Hepatocyte (in vitro differentiated cells): ENCODE data around the gene WDR88. TPM values are rescaled to one million over a fixed set of nuclear protein-coding genes. Genes with fewer than 3 reads are reported as not detected.

Source experiments
- DNase-seq: peaks from one replicate; pipeline ENCODE4 v3.0.0-alpha.2; 2016; ENCODE audit warnings: low spot score
- H2AFZ ChIP-seq: fragments of 200-600 bp; sonication (generic); 2 replicates; pipeline ENCODE4 v1.6.0; 2016; ENCODE audit warnings: antibody characterized with exemption, mild to moderate bottlenecking
- H3K27ac ChIP-seq: fragments of 200-600 bp; sonication (generic); 2 replicates; pipeline ENCODE4 v1.5.1; 2016; ENCODE audit warnings: mild to moderate bottlenecking
- H3K27me3 ChIP-seq: fragments of 200-600 bp; sonication (generic); 2 replicates; pipeline ENCODE4 v1.6.1; 2016
- H3K36me3 ChIP-seq: fragments of 200-600 bp; sonication (generic); replicated peaks from 2 replicates; pipeline ENCODE4 v1.5.1; 2016; ENCODE audit warnings: low read depth; ENCODE audit not compliant: insufficient read depth
- H3K4me1 ChIP-seq: fragments of 200-600 bp; sonication (generic); 2 replicates; pipeline ENCODE4 v1.5.1; 2016; ENCODE audit warnings: mild to moderate bottlenecking, moderate library complexity; ENCODE audit not compliant: insufficient read depth
- H3K4me2 ChIP-seq: fragments of 200-600 bp; sonication (generic); 2 replicates; pipeline ENCODE4 v1.6.0; 2016
- H3K4me3 ChIP-seq: fragments of 200-600 bp; sonication (generic); 2 replicates; pipeline ENCODE4 v1.5.1; 2016; ENCODE audit warnings: mild to moderate bottlenecking
- H3K79me2 ChIP-seq: fragments of 200-600 bp; sonication (generic); 2 replicates; pipeline ENCODE4 v1.6.0; 2017; ENCODE audit warnings: mild to moderate bottlenecking
- H3K9me2 ChIP-seq: fragments of 200-600 bp; sonication (generic); replicated peaks from 2 replicates; pipeline ENCODE4 v1.6.0; 2017; ENCODE audit warnings: mild to moderate bottlenecking; ENCODE audit not compliant: insufficient read depth
- H3K9me3 ChIP-seq: fragments of 200-600 bp; sonication (generic); 2 replicates; pipeline ENCODE4 v1.5.1; 2016; ENCODE audit warnings: low read depth, mild to moderate bottlenecking
- H4K20me1 ChIP-seq: fragments of 200-600 bp; sonication (generic); 2 replicates; pipeline ENCODE4 v1.6.0; 2016; ENCODE audit warnings: mild to moderate bottlenecking; ENCODE audit not compliant: insufficient read depth, poor library complexity, severe bottlenecking
- EZH2 ChIP-seq: fragments of 200-600 bp; sonication (generic); IDR thresholded peaks from 2 replicates; pipeline ENCODE4 v1.6.1; 2016; ENCODE audit warnings: antibody characterized with exemption, mild to moderate bottlenecking, borderline replicate concordance
- EZH2phosphoT487 ChIP-seq: fragments of 200-600 bp; sonication (generic); IDR thresholded peaks from one replicate; pipeline ENCODE4 v1.6.1; 2018; ENCODE audit warnings: antibody characterized with exemption, mild to moderate bottlenecking, low read depth, moderate library complexity; ENCODE audit not compliant: unreplicated experiment, severe bottlenecking
- WGBS: methylation state at CpG from one replicate; pipeline ENCODE4 v1.1.6; 2016; ENCODE audit warnings: low lambda C conversion rate; ENCODE audit errors: missing lambda C conversion rate; 5-methylcytosine and 5-hydroxymethylcytosine counted together
- polyA plus RNA-seq: library from polyadenylated mRNA; unstranded; fragments of >200 nt; fragmentation: Nextera tagmentation; extraction: Ambion mirVana; gene quantifications from 2 replicates; pipeline ENCODE4 v1.2.1, GENCODE V29; 2016
- total RNA-seq: library from RNA; depleted of rRNA; stranded (reverse); fragments of >200 nt; gene quantifications from 2 replicates; pipeline ENCODE4 v1.2.3, GENCODE V29; 2014
- TF ChIP-seq, protein P1 (sequence below): fragments of 200-600 bp; sonication (generic); IDR thresholded peaks from 2 replicates; pipeline ENCODE4 v1.5.1; 2016; ENCODE audit warnings: antibody characterized with exemption, mild to moderate bottlenecking; ENCODE audit not compliant: poor library complexity

Gene WDR88
- total and polyA plus RNA-seq, 2 experiments from 2014 or later: 0.11 TPM; not detected in 1

DNA sequence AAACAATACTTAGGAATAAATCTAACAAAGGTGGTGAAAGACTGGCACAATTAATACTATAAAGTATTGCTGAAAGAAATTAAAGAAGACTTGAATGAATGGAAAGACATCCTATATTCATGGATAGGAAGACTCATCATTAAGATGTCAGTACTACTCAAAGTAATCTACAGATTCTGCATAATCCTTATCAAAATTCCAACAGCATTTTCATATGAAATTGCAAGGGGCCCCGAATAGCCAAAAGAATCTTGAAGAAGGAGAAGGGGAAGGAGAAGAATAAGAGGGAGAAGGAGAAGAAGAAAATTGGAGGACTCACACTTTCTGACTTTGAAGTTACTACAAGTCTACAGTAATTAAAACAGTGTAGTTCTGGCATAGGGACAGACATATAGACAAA is 36.6 kb downstream of the WDR88 start:
- Histone ChIP-seq H3K27me3 (no peaks in the 10 kb centered on the region), H3K9me3 (no peaks in the 10 kb centered on the region), H3K4me1 (no peaks in the 10 kb centered on the region), H4K20me1 (no peaks in the 10 kb centered on the region), H2AFZ (no peak overlapping the region), H3K27ac (no peak overlapping the region), H3K36me3 (no peaks in the 10 kb centered on the region), H3K9me2 (no peaks in the 10 kb centered on the region), H3K79me2 (no peaks in the 10 kb centered on the region), H3K4me3 (no peak overlapping the region), H3K4me2 (no peak overlapping the region)
- DNase-seq: no peak
- TF ChIP-seq, protein P1, sequence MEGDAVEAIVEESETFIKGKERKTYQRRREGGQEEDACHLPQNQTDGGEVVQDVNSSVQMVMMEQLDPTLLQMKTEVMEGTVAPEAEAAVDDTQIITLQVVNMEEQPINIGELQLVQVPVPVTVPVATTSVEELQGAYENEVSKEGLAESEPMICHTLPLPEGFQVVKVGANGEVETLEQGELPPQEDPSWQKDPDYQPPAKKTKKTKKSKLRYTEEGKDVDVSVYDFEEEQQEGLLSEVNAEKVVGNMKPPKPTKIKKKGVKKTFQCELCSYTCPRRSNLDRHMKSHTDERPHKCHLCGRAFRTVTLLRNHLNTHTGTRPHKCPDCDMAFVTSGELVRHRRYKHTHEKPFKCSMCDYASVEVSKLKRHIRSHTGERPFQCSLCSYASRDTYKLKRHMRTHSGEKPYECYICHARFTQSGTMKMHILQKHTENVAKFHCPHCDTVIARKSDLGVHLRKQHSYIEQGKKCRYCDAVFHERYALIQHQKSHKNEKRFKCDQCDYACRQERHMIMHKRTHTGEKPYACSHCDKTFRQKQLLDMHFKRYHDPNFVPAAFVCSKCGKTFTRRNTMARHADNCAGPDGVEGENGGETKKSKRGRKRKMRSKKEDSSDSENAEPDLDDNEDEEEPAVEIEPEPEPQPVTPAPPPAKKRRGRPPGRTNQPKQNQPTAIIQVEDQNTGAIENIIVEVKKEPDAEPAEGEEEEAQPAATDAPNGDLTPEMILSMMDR: no peak
- TF ChIP-seq EZH2 (no peak), EZH2phosphoT487 (no peak)
- 87% methylated on average over 1 of the region's 1 CpG for WGBS

DNA sequence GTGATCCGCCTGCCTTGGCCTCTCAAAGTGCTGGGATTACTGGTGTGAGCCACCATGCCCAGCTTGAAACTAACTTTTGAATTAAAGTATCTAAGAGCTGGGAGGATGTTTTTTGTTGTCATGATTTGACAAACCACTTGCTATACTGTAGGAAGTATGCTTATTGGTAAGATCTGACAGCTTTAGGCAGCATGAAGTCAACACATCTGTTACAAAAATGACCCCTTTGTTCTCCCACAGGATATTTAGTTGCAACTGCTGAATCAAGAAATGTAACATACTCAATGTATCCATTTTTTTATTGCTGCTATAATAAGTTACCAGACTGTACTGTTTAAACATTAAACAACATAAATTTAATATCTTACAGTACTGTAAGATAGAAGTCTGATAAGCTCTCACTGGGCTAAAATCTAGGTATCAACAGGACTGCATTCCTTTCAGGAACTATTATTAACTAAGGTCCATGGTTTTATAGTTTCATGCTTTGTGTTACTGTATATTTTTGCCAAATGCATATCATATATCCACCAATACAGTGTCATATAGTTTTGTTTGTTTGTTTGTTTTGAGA is 39.4 kb downstream of the WDR88 start:
- no peaks in the 10 kb centered on the region for H3K9me3 ChIP-seq
- no peak overlapping the region for H2AFZ ChIP-seq
- H3K27me3 ChIP-seq: no peaks in the 10 kb centered on the region
- H3K9me2 ChIP-seq: no peaks in the 10 kb centered on the region
- DNase-seq: no peak
- H3K79me2 ChIP-seq: peaks cover 14% of the 10 kb centered on the region
- TF ChIP-seq, protein P1: no peak
- TF ChIP-seq EZH2: no peak
- no peak for TF ChIP-seq EZH2phosphoT487
- no peaks in the 10 kb centered on the region for H4K20me1 ChIP-seq
- H3K27ac ChIP-seq: no peak overlapping the region
- 88% methylated on average over 1 of the region's 1 CpG for WGBS
- H3K4me2 ChIP-seq: no peak overlapping the region
- no peak overlapping the region for H3K4me3 ChIP-seq
- no peaks in the 10 kb centered on the region for H3K36me3 ChIP-seq
- peaks cover 8% of the 10 kb centered on the region for H3K4me1 ChIP-seq

DNA sequence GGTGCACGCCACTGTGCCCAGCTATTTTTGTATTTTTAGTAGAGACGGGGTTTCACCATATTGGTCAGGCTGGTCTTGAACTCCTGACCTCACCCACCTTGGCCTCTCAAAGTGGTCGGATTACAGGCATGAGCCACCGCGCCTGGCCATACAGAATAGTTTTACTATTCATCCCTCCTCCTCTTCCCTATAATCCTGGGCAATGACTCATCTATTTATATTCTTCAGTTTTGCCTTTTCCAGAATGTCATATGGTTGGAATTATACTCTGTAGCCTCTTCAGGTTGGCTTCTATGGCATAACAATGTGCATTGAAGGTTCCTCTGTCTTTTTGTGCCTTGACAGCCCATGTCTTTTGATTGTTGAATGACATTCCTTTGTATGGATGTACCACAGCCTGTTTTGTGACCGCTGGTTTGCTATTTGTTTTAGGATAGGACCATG is 40.0 kb downstream of the WDR88 start:
- H3K9me2 ChIP-seq: no peaks in the 10 kb centered on the region
- H3K4me2 ChIP-seq: no peak overlapping the region
- no peaks in the 10 kb centered on the region for H3K9me3 ChIP-seq
- DNase-seq: no peak
- no peak for TF ChIP-seq EZH2phosphoT487
- TF ChIP-seq EZH2: no peak
- TF ChIP-seq, protein P1: no peak
- no peak overlapping the region for H2AFZ ChIP-seq
- no peaks in the 10 kb centered on the region for H3K27me3 ChIP-seq
- H3K36me3 ChIP-seq: no peaks in the 10 kb centered on the region
- H3K4me1 ChIP-seq: peaks cover 8% of the 10 kb centered on the region
- no peaks in the 10 kb centered on the region for H4K20me1 ChIP-seq
- no peak overlapping the region for H3K27ac ChIP-seq
- H3K79me2 ChIP-seq: peaks cover 14% of the 10 kb centered on the region
- no peak overlapping the region for H3K4me3 ChIP-seq
- 87% methylated on average over 6 of the region's 6 CpGs for WGBS

DNA sequence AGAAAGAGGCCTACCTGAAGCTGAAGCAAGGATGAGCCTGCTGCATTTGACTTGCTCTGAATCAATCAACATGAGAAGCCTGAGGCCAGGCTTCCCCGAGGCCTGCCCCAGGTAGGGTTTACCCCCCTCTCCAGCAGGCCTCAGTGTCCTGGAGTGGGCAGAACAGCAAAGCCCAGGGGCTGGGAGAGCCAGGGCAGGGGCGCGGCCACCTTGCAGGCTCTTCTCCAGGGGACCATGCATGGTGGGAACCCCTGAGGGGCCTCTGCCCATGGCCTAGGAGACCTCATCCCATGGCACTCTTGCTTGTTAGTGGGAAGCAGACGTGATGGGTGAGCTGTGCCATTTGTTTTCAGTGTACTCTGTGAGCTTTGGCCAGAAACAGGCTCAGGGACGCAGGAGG is 42.3 kb downstream of the WDR88 start:
- H3K4me2 ChIP-seq: no peak overlapping the region
- TF ChIP-seq, protein P1: no peak
- no peak for TF ChIP-seq EZH2
- no peak for TF ChIP-seq EZH2phosphoT487
- H3K27ac ChIP-seq: no peak overlapping the region
- H3K36me3 ChIP-seq: no peaks in the 10 kb centered on the region
- no peaks in the 10 kb centered on the region for H4K20me1 ChIP-seq
- H3K79me2 ChIP-seq: peaks cover 14% of the 10 kb centered on the region
- H3K27me3 ChIP-seq: no peaks in the 10 kb centered on the region
- no peaks in the 10 kb centered on the region for H3K9me3 ChIP-seq
- H3K4me3 ChIP-seq: no peak overlapping the region
- H2AFZ ChIP-seq: no peak overlapping the region
- 82% methylated on average over 5 of the region's 5 CpGs for WGBS
- DNase-seq: no peak
- H3K9me2 ChIP-seq: no peaks in the 10 kb centered on the region
- H3K4me1 ChIP-seq: peaks cover 8% of the 10 kb centered on the region
